COLO668 (cell line): ENCODE data around the gene MACF1.

ENCODE experiments used
- DNase-seq: peaks from one replicate; lab custom pipeline; 2025; ENCODE audit not compliant: unreplicated experiment; lab: John Stamatoyannopoulos, UW

The MACF1 gene

DNA sequence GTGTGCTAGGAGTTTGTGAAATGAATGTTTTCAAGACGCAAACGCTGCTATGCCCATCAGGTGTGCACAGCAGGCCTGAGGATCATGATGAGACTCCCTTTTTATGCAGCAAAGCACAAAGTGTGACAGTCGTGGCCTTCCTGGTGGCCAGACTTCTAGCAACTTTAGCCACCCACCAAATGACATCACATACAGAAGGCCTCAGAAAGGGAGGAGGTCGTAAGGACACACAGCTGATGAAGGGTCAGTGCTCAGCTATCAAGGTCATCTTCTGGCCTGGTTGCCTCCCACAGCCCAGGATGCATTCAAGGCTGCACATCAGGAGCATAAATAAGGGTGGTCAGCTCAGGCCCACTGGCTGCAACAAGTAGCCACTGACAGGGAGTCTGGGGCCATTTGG lies 323.6 kb downstream of the MACF1 start:
- DNase-seq: no peak

DNA sequence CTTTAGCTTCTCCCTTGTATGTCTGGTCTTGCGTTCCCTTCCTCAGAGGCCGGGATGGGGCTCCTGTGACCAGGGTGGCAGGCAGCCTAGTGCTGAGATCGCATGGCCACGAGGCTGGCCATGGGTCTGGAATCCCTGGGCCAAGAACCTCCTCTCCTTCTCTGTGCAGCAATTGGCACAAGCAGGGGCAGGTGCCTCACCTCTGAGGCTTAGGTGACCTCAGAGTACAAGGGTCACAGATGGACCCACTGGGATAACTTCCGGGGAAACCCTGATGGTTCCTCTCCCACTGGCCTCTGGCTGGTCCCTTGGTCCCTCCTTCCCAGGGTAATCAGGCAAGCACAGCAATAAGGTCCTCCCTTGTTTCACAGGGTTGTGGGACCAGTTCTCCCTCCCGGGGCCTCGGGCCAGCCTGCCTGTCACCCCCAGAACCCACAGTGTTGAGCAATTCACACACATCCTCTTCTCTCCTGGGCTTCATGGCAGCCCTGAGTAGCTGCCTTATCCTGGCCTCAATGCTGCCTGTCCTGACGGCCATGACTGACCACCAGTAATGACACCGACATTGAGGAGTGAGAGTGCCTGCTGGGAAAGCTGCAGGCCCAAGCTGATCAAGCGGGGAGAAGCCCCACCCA lies 325.5 kb downstream of the MACF1 start:
- DNase-seq: no peak

DNA sequence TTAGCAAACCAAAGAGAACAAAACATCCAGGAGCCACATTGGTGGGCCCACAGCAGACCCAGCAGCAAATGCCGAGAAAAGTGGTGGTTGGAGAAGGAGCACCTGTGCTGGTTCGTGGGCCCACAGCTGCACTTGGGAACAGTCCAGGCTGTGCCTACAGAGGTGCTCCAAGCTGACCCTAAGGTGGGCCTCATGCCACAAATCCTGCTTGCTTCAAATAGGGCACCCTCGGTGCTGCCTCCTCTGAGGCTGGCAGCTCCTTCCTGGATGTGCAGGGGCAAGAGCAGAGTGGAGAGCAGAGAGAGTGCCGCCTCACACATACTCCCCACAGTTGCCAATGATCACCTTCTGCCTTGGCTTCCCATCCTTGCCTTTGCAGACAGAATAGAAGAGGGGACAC lies 327.0 kb downstream of the MACF1 start:
- DNase-seq: no peak

DNA sequence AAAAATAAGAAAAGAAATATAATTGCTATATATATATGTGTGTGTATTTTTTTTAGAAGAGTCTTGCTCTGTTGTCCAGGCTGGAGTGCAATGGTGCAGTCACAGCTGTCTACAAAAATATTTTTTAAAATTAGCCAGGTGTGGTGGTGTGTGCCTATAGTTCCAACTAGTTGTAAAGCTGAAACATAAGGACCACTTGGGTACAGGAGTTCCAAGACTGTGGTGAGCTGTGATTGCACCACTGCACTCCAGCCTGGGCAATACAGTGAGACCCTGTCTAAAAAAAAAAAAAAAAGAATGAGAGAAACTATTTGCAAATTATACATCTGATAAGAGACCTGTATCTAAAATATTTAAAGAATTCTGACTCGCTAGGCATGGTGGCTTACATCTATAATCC lies 328.9 kb downstream of the MACF1 start:
- DNase-seq: no peak
